ENCODE measurements around the gene NKX6-2.

The NKX6-2 gene

DNA sequence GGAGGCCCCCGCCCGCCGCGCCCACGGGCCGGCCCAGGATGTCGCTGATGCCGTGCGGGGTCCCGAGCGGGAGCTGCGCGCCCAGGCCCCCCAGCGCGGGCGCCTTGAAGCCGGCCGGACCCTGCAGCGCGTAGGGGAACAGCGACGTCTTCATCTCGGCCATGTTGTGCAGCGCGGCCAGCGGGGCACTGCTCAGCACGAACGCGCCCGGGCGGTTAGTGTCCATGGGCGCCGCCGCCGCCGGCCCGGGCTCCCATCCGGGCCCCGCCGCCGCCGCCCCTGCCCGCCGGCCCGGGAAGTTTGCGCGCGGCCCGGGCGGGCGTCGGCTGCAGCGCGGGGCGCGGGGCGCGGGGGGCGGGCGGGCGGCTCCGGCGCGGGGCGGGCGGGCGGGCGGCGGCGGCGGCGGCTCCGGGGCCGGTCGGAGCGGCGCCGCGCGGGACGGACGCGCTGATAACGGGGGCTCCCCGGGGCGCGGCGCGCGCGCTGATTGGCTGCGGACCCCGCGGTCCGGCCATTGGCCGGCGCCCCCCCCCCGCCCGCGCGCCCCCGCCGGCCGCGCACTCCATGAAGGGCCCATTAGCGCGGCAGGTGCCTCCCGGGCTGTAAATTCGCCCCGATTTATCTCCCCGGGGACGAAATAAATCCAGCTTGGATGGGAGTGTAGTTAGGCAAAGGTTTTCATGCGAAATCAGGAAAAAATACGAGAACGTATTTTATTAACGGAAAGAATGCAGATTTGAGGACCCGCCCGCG is at the start of gene NKX6-2:
TSS of gene NKX6-2 (minus strand) at position 425 of the 753 bp plus-strand sequence. CDS start at position 226, 199 bp downstream.
- H3K4me1 Mint-ChIP-seq, result no peaks in the 10 kb centered on the region
- peaks cover 5% of the 10 kb centered on the region for H3K36me3 Mint-ChIP-seq (ENCODE audit: insufficient read depth)
- no peak within 1 kb of the TSS for H3K4me3 Mint-ChIP-seq
- no peaks in the 10 kb centered on the region for H3K27me3 Mint-ChIP-seq
- no peak for ATAC-seq (replicated peaks; ENCODE audit: extremely low read depth, poor library complexity, severe bottlenecking)
- no peaks in the 10 kb centered on the region for H3K9me3 Mint-ChIP-seq
- H3K27ac Mint-ChIP-seq (ENCODE audit: low read depth), result no peak within 1 kb of the TSS
- no peak for DNase-seq (ENCODE audit: low spot score in 2 of 2)

DNA sequence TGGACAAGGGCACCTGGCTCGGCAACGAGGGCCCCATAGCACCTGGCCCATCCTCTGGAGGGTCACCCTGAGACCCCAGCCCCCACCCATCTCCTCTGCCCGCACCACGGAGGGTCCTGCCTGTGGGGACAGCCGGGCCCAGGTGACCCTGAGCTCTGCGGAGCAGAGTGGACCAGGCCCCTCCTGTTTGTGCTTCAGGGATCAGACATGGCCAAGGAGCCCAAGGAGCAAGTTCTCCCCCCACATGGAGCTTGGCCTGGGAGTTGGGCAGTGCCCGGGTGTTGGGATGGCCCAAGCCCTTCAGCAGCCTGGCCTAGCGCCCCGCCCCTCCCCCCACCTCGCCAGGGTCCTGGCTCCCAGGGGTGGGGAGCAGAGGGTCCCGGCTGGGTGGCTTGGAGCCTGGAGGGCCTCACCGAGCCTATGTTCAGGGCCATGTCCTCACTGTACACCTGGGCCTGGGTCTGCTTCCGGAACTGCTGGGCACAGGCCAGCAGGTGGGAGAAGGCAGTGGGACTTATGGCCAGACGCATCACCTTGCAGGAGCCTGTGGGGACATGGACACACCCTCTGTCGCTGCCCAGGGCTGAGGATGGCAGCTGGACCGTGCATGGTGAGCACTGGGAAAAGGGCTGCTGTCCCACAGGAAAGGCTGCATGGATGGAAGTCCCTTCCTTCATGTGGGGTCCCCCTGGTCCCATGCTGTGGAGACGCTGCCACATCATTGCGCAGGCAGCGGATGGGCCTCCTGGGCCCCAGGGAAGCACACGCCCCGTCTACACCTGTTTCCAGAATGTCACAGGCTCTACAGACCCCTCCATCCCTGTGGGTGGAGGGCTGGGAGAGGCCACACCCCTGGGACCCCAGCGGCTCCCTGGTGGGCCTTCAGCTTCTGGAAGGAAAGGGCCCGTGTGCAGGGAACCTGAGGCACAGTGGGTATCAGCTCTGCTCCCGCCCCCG is 49.2 kb upstream of the NKX6-2 start:
- H3K27me3 Mint-ChIP-seq, result no peaks in the 10 kb centered on the region
- H3K4me1 Mint-ChIP-seq, result no peaks in the 10 kb centered on the region
- H3K4me3 Mint-ChIP-seq, result no peak overlapping the region
- DNase-seq (ENCODE audit: low spot score in 2 of 2), result no peak
- H3K9me3 Mint-ChIP-seq, result no peaks in the 10 kb centered on the region
- no peak for ATAC-seq (replicated peaks; ENCODE audit: extremely low read depth, poor library complexity, severe bottlenecking)
- no peaks in the 10 kb centered on the region for H3K36me3 Mint-ChIP-seq (ENCODE audit: insufficient read depth)
- no peak overlapping the region for H3K27ac Mint-ChIP-seq (ENCODE audit: low read depth)

DNA sequence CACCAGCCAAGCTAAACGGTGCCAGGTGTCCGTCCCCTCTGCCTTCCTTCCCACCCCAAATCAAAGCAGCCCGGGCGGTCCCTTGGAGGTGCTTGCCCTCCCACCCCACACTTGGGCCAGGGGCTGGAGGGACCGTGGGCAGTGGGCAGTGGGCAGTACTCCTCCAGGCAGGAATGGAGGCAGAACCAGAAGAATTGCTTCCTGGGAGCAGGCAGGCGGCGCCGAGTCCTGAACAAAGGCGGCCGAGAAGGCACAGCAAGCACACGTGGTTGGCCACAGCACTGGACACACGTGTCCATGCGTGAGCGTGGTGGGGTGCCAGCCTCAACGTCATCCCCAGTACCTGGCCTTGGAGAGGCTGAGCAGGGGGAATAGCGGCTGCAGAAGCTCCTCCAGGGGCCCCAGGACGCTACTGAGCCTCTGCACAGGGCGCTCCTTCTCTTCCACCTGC is 48.4 kb upstream of the NKX6-2 start:
- no peak overlapping the region for H3K4me3 Mint-ChIP-seq
- H3K36me3 Mint-ChIP-seq (ENCODE audit: insufficient read depth), result no peaks in the 10 kb centered on the region
- no peaks in the 10 kb centered on the region for H3K9me3 Mint-ChIP-seq
- no peak for DNase-seq (ENCODE audit: low spot score in 2 of 2)
- H3K27me3 Mint-ChIP-seq, result no peaks in the 10 kb centered on the region
- H3K27ac Mint-ChIP-seq (ENCODE audit: low read depth), result no peak overlapping the region
- H3K4me1 Mint-ChIP-seq, result no peaks in the 10 kb centered on the region
- ATAC-seq (replicated peaks; ENCODE audit: extremely low read depth, poor library complexity, severe bottlenecking), result no peak

DNA sequence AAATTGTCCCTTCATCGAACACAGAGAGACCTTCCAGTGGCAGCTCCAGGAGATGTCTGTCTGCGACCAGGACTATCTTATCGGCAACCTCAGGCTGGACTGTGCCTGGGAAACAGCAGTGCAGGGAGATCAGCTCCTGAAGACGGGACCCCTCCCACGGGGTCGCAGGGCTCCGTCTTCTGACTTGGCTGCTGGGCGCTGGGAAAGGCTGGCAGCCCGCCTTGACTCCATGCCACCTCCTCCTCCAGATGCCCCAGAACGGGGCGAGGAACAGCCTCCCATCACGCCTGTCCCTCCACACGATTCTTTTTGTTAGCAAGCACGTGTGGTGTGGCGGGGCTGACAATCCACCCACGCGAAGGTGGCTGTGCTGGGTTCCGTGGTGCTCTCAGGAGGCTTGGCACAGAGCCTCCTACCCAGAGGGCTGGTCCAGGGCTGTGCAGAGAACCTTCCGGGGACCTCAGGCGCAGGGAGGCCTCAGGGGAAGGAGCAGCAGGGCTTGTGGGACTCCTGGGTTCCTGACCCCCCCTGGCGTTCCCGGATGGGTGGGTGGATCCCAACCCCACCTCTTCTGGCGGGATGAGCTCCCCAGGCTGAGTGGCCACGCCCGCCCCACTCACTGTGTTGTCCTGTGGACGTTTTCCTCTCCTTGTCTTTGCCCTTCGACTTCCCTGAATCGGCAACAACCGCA is 47.6 kb upstream of the NKX6-2 start:
- no peak for DNase-seq (ENCODE audit: low spot score in 2 of 2)

DNA sequence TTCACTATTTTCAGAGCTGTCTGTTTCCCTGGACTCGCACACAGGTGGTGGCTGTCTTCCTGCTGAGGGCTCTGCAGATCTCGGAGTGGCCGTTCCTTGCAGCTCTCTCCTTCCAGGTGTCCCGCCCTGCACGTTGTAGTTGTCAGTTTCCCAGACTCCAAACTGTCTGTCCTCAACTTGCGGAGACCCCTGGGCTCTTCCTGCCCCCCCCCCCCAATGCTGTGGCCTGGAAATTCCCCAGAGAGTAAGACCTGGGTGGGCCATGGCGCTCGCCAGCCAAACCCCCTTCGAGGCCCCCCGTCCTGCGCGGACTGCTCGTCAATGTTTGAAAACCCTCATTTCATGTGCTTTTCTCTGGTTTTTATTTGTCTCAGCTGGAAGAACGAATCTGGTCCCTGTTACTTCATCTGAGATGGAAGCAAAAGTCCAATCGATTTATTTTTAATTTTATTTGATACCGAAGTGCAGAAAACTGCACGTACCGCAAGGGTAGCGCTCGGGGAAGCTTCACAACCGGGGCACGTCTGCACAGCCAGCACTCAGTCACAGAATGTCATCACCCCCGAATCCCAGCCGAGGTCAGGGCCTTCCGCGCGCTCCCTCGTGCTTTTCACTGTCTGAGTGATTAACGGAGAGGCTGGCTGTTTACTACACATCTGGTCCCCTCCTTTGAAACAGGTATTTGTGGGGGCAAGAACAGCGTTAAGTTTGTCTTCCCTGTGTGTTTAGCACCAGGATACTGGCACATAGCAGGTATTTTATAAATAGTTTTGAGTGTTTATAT is 46.4 kb upstream of the NKX6-2 start:
- no peak for DNase-seq (ENCODE audit: low spot score in 2 of 2)
- no peak overlapping the region for H3K27ac Mint-ChIP-seq (ENCODE audit: low read depth)
- no peak overlapping the region for H3K4me3 Mint-ChIP-seq
- no peaks in the 10 kb centered on the region for H3K27me3 Mint-ChIP-seq
- no peaks in the 10 kb centered on the region for H3K9me3 Mint-ChIP-seq
- peaks cover 2% of the 10 kb centered on the region for H3K36me3 Mint-ChIP-seq (ENCODE audit: insufficient read depth)
- no peaks in the 10 kb centered on the region for H3K4me1 Mint-ChIP-seq
- ATAC-seq (replicated peaks; ENCODE audit: extremely low read depth, poor library complexity, severe bottlenecking), result no peak

More for the DNA sequence above, 47.6 kb upstream of the NKX6-2 start:
- peaks cover 2% of the 10 kb centered on the region for H3K36me3 Mint-ChIP-seq (ENCODE audit: insufficient read depth)
- ATAC-seq (replicated peaks; ENCODE audit: extremely low read depth, poor library complexity, severe bottlenecking), result no peak
- H3K27ac Mint-ChIP-seq (ENCODE audit: low read depth), result no peak overlapping the region
- H3K27me3 Mint-ChIP-seq, result no peaks in the 10 kb centered on the region
- H3K4me1 Mint-ChIP-seq, result no peaks in the 10 kb centered on the region
- no peak overlapping the region for H3K4me3 Mint-ChIP-seq
- no peaks in the 10 kb centered on the region for H3K9me3 Mint-ChIP-seq

DNA sequence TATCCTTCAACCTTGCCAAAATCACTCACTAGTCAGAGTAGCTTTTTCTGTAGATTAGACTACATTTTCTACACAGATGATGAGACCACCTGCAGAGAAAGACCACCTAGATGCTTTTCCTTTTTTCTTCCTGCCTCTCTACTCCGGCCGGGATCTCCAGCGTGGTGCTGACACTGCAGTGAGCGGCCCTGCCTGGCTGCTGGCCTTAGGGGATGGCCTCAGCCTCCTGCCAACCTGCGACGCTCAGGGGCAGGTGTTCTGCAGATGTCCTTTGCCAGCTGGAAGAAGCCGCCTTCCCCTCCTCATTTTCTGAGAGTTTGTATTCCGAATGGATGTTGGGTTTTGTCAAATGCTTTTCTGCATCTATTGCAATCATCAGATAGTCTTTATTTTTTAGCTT is 43.5 kb upstream of the NKX6-2 start:
- H3K27ac Mint-ChIP-seq (ENCODE audit: low read depth), result no peak overlapping the region
- H3K27me3 Mint-ChIP-seq, result no peaks in the 10 kb centered on the region
- no peaks in the 10 kb centered on the region for H3K9me3 Mint-ChIP-seq
- no peak for DNase-seq (ENCODE audit: low spot score in 2 of 2)
- no peaks in the 10 kb centered on the region for H3K4me1 Mint-ChIP-seq
- ATAC-seq (replicated peaks; ENCODE audit: extremely low read depth, poor library complexity, severe bottlenecking), result no peak
- H3K4me3 Mint-ChIP-seq, result no peak overlapping the region
- H3K36me3 Mint-ChIP-seq (ENCODE audit: insufficient read depth), result peaks cover 2% of the 10 kb centered on the region

DNA sequence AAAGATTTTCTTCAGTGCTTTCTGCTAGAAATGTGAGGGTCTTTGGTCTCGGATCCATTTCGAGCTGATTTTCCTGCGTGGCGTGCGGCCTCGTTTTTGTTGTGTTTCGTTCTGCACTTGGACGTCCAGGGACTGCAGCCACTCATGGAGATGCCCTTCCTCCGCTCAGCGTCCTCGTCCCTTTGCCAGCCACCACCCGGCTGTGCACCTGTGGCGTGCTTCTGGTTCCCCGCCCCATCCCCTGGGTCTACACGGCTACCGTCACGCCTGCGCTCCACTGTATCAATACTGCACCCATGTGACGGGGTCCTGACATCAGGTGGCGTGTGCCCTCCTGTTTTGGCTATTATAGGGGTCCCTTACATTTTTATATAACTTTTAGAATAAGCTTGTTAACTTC is 42.7 kb upstream of the NKX6-2 start:
- Mint-ChIP-seq H3K36me3 (ENCODE audit: insufficient read depth) (peaks cover 2% of the 10 kb centered on the region), H3K27me3 (no peaks in the 10 kb centered on the region), H3K4me3 (no peak overlapping the region), H3K4me1 (no peaks in the 10 kb centered on the region), H3K27ac (ENCODE audit: low read depth) (no peak overlapping the region), H3K9me3 (no peaks in the 10 kb centered on the region)
- DNase-seq (ENCODE audit: low spot score in 2 of 2), result peak in 1 of 2 donors; percentile 2
- no peak for ATAC-seq (replicated peaks; ENCODE audit: extremely low read depth, poor library complexity, severe bottlenecking)

DNA sequence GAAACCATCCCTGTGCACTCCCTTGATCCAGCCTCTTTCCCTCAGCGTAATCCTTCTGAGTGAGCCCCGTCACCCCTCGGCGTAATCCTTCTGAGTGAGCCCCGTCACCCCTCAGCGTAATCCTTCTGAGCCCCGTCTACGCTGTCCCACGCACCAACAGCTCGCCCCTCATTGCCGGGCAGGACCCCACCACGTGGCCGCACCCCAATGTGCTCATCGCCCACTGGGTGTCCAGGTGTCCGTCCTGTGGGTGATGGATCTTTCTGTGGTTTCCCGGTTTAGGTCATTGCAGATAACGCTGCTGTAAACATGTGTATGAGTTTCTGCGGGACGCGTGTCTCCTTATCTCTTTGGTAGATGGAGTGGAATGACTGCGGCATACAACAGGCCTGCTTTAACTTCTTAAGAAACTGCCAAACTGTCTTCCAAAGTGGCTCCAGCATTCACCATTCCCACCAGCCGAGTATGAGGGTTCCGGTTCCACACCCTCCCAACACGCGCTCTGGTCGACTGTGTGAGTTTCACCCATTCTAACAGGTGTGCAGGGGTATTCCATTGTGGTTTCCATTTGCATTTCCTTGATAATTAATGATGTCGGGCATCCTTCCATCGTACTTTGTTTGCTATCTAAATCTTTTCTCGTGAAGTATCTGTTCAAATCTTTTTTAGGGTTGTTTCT is 42.1 kb upstream of the NKX6-2 start:
- Mint-ChIP-seq H3K9me3 (no peaks in the 10 kb centered on the region), H3K27ac (ENCODE audit: low read depth) (no peak overlapping the region)

DNA sequence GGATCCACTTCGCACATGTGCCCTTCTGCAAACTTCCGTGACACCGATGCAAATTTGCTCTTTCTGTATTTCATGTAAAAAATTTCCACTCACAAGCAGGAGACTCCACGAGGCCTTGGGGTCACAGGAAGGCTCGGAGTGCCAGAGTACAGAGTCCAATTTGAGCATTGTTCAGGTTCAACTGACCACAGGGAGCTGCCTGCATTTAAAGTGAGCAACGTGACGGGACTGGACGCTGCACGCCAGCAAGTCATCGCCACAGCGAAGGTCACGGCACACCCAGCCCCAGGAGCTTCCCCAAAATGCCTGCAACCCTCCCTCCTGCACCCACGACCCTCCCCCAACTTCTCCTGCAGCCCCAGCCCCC is 41.5 kb upstream of the NKX6-2 start:
- ATAC-seq (replicated peaks; ENCODE audit: extremely low read depth, poor library complexity, severe bottlenecking), result no peak
- H3K36me3 Mint-ChIP-seq (ENCODE audit: insufficient read depth), result peaks cover 2% of the 10 kb centered on the region
- H3K4me1 Mint-ChIP-seq, result no peaks in the 10 kb centered on the region
- no peaks in the 10 kb centered on the region for H3K27me3 Mint-ChIP-seq
- DNase-seq (ENCODE audit: low spot score in 2 of 2), result no peak
- no peak overlapping the region for H3K27ac Mint-ChIP-seq (ENCODE audit: low read depth)
- no peak overlapping the region for H3K4me3 Mint-ChIP-seq
- H3K9me3 Mint-ChIP-seq, result no peaks in the 10 kb centered on the region

More for the DNA sequence above, 42.1 kb upstream of the NKX6-2 start:
- H3K36me3 Mint-ChIP-seq (ENCODE audit: insufficient read depth), result peaks cover 2% of the 10 kb centered on the region
- no peaks in the 10 kb centered on the region for H3K27me3 Mint-ChIP-seq
- no peaks in the 10 kb centered on the region for H3K4me1 Mint-ChIP-seq
- DNase-seq (ENCODE audit: low spot score in 2 of 2), result no peak
- ATAC-seq (replicated peaks; ENCODE audit: extremely low read depth, poor library complexity, severe bottlenecking), result no peak
- no peak overlapping the region for H3K4me3 Mint-ChIP-seq

DNA sequence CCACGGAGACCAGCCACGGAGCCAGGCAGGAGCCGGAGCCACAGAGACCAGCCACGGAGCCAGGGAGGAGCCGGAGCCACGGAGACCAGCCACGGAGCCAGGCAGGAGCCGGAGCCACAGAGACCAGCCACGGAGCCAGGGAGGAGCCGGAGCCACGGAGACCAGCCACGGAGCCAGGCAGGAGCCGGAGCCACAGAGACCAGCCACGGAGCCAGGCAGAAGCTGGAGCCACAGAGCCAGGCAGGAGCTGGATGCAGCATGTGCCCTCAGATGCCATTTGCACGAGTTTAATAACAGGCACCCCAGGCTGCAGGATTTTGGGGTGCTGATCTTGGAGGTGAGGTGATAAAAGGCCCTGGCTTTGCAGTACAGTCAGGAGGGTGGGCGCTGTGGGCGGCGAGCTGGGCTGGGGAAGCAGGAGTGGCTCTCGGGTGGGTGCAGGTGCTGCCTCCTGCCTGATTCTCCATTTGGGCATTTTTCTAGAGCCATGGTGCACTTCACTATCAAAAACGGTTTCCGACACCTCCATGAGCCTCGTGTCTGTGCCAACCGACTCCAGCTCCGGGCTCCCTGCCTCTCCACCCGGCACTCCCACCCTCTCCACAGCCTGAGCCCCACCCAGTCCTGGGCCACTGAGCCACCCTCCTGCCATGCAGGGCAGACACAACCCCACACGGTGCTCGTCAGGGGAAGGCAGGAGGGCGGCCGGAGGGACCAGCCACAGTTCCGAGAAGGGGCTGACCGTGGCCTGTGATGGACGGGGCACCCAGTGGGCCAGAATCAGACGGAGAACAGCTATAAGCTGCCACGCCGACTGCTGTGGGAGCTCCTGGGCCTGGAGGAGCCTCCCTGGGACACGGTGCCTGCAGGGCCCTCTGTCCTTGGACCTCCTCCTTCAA is 40.8 kb upstream of the NKX6-2 start:
- H3K36me3 Mint-ChIP-seq (ENCODE audit: insufficient read depth), result peaks cover 2% of the 10 kb centered on the region
- no peak for DNase-seq (ENCODE audit: low spot score in 2 of 2)
- ATAC-seq (replicated peaks; ENCODE audit: extremely low read depth, poor library complexity, severe bottlenecking), result no peak
- no peaks in the 10 kb centered on the region for H3K27me3 Mint-ChIP-seq
- no peak overlapping the region for H3K27ac Mint-ChIP-seq (ENCODE audit: low read depth)
- no peaks in the 10 kb centered on the region for H3K4me1 Mint-ChIP-seq
- H3K9me3 Mint-ChIP-seq, result no peaks in the 10 kb centered on the region
- H3K4me3 Mint-ChIP-seq, result no peak overlapping the region
